A673 (cell line): Measurements from ENCODE around the gene BBS1. TPM values are rescaled to one million over a fixed set of nuclear protein-coding genes. Genes with fewer than 3 reads are reported as not detected.

ENCODE experiments used
- BruUV-seq: library from RNA; stranded (reverse); fragments of 400-500 nt; replicated peaks from 2 replicates; lab custom pipeline; 2021; lab: Mats Ljungman, UMichigan
- CTCF ChIA-PET: fragments of 300-600 bp; sonication (Branson Sonifier 250); formaldehyde crosslinking; loops from one replicate; lab custom pipeline; 2022; ENCODE audit warnings: antibody characterized with exemption; lab: Charles Lee
- POLR2A ChIA-PET: fragments of 300-600 bp; sonication (Branson Sonifier 250); formaldehyde crosslinking; loops from one replicate; lab custom pipeline; 2022; ENCODE audit warnings: antibody characterized with exemption; ENCODE audit not compliant: low non-redundant PET; lab: Charles Lee
- DNase-seq: peaks from one replicate; pipeline ENCODE4 v3.0.0-alpha.2; 2015; ENCODE audit warnings: low spot score
- H3K27ac ChIP-seq: fragments of 200-600 bp; sonication (generic); 2 replicates; pipeline ENCODE4 v1.5.1; 2016; ENCODE audit warnings: mixed run types, low read depth, mild to moderate bottlenecking, mixed read lengths, antibody characterized with exemption, low read length; ENCODE audit not compliant: poor library complexity, severe bottlenecking
- H3K27me3 ChIP-seq: fragments of 200-600 bp; sonication (generic); replicated peaks from 2 replicates; pipeline ENCODE4 v1.6.1; 2017; ENCODE audit warnings: mixed run types, low read depth, mild to moderate bottlenecking, mixed read lengths, antibody characterized with exemption, low read length; ENCODE audit not compliant: insufficient read depth, poor library complexity
- H3K36me3 ChIP-seq: fragments of 200-600 bp; sonication (generic); 2 replicates; pipeline ENCODE4 v1.6.1; 2016; ENCODE audit warnings: mixed run types, mild to moderate bottlenecking, mixed read lengths, antibody characterized with exemption, low read length; ENCODE audit not compliant: insufficient read depth, poor library complexity, severe bottlenecking
- H3K4me1 ChIP-seq: fragments of 200-600 bp; sonication (generic); 2 replicates; pipeline ENCODE4 v1.6.1; 2017; ENCODE audit warnings: mixed run types, mild to moderate bottlenecking, mixed read lengths, antibody characterized with exemption, low read length; ENCODE audit not compliant: insufficient read depth, poor library complexity, severe bottlenecking
- H3K4me3 ChIP-seq: fragments of 200-600 bp; sonication (generic); 2 replicates; pipeline ENCODE4 v1.5.1; 2016; ENCODE audit warnings: low read depth, mixed run types, mild to moderate bottlenecking, mixed read lengths, low read length; ENCODE audit not compliant: poor library complexity, severe bottlenecking
- H3K9me3 ChIP-seq: fragments of 200-600 bp; sonication (generic); 2 replicates; pipeline ENCODE4 v1.6.1; 2016; ENCODE audit warnings: mixed run types, low read depth, mild to moderate bottlenecking, mixed read lengths, antibody characterized with exemption, low read length; ENCODE audit not compliant: poor library complexity, severe bottlenecking
- EZH2 ChIP-seq: fragments of 200-600 bp; sonication (generic); IDR thresholded peaks from 2 replicates; pipeline ENCODE4 v1.6.1; 2017; ENCODE audit warnings: borderline replicate concordance, low read depth, mild to moderate bottlenecking, mixed read lengths, antibody characterized with exemption, low read length; ENCODE audit not compliant: poor library complexity, severe bottlenecking
- intact Hi-C: fragments of 100-400 bp; cut with micrococcal nuclease; formaldehyde crosslinking; loops from one replicate; pipeline ENCODE4 v1.10.0; 2022; ENCODE audit not compliant: unreplicated experiment
- total RNA-seq: library from RNA; stranded (reverse); gene quantifications from 2 replicates; pipeline ENCODE4 v1.2.3, GENCODE V29; 2021
- TF ChIP-seq, protein P1 (sequence below): fragments of 300-800, 200-600 bp; sonication (generic); conservative IDR thresholded peaks from 2 replicates; pipeline ENCODE4 v1.5.1; 2017; ENCODE audit warnings: low read depth, mild to moderate bottlenecking, antibody characterized with exemption, low read length, moderate library complexity, mixed read lengths

BBS1 gene
- total RNA-seq, 1 experiment from 2014 or later = 40.5 TPM

GRCh38 chr11:66495401-66495854 is 15.0 kb upstream of the BBS1 start:
- TF ChIP-seq, protein P1, sequence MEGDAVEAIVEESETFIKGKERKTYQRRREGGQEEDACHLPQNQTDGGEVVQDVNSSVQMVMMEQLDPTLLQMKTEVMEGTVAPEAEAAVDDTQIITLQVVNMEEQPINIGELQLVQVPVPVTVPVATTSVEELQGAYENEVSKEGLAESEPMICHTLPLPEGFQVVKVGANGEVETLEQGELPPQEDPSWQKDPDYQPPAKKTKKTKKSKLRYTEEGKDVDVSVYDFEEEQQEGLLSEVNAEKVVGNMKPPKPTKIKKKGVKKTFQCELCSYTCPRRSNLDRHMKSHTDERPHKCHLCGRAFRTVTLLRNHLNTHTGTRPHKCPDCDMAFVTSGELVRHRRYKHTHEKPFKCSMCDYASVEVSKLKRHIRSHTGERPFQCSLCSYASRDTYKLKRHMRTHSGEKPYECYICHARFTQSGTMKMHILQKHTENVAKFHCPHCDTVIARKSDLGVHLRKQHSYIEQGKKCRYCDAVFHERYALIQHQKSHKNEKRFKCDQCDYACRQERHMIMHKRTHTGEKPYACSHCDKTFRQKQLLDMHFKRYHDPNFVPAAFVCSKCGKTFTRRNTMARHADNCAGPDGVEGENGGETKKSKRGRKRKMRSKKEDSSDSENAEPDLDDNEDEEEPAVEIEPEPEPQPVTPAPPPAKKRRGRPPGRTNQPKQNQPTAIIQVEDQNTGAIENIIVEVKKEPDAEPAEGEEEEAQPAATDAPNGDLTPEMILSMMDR = peak; percentile 33
- TF ChIP-seq EZH2 = no peak
- POLR2A ChIA-PET = no interaction called here
- no TSS peak for BruUV-seq
- CTCF ChIA-PET = no interaction called here
- intact Hi-C loops = no loop called here
- Histone ChIP-seq H3K4me3 (no peak overlapping the region), H3K27me3 (no peaks in the 10 kb centered on the region), H3K4me1 (no peaks in the 10 kb centered on the region), H3K9me3 (no peaks in the 10 kb centered on the region), H3K27ac (no peak overlapping the region), H3K36me3 (peaks cover 21% of the 10 kb centered on the region)
- DNase-seq = no peak

GRCh38 chr11:66497206-66497605 is 13.2 kb upstream of the BBS1 start:
- no peak for DNase-seq
- ChIA-PET CTCF (no interaction called here), POLR2A (no interaction called here)
- Histone ChIP-seq H3K4me1 (no peaks in the 10 kb centered on the region), H3K4me3 (no peak overlapping the region), H3K27ac (no peak overlapping the region), H3K27me3 (no peaks in the 10 kb centered on the region), H3K36me3 (peaks cover 21% of the 10 kb centered on the region), H3K9me3 (no peaks in the 10 kb centered on the region)
- TF ChIP-seq, protein P1 = no peak
- no peak for TF ChIP-seq EZH2
- BruUV-seq = no TSS peak
- intact Hi-C loops = no loop called here

GRCh38 chr11:66498506-66498905 is 11.9 kb upstream of the BBS1 start:
- CTCF ChIA-PET = interaction anchor here (0.7 kb wide), 1 partner anchor 8 kb away, joined by 4 read pairs; no protein-coding TSS in a partner anchor
- no peak for DNase-seq
- intact Hi-C loops = no loop called here
- Histone ChIP-seq H3K36me3 (peaks cover 15% of the 10 kb centered on the region), H3K4me3 (no peak overlapping the region), H3K4me1 (no peaks in the 10 kb centered on the region), H3K9me3 (no peaks in the 10 kb centered on the region), H3K27ac (no peak overlapping the region), H3K27me3 (no peaks in the 10 kb centered on the region)
- POLR2A ChIA-PET = no interaction called here
- no peak for TF ChIP-seq EZH2
- TF ChIP-seq, protein P1 = no peak
- no TSS peak for BruUV-seq
